Stomach (tissue), 4 donors: ENCODE measurements around the gene IL1A.

Experiments used
- POLR2A ChIP-seq, 4 donors: fragments of 450-650 bp; IDR thresholded peaks; one replicate each; pipeline ENCODE4 v1.6.1; 2016; ENCODE audit warnings: antibody characterized with exemption in 4 of 4, control low read depth in 2 of 4, mild to moderate bottlenecking in 1 of 4, moderate library complexity in 1 of 4
- TF ChIP-seq, protein P1 (sequence below), 7 experiments: fragments of 450-650 bp in 4 of 7; fragments of 200-600 bp in 3 of 7; sonication (generic) in 3 of 7; IDR thresholded peaks; one replicate each; pipeline ENCODE4 v1.5.1; 2016 to 2019; ENCODE audit warnings: antibody characterized with exemption in 7 of 7, control low read depth in 2 of 7, mild to moderate bottlenecking in 1 of 7

DNA sequence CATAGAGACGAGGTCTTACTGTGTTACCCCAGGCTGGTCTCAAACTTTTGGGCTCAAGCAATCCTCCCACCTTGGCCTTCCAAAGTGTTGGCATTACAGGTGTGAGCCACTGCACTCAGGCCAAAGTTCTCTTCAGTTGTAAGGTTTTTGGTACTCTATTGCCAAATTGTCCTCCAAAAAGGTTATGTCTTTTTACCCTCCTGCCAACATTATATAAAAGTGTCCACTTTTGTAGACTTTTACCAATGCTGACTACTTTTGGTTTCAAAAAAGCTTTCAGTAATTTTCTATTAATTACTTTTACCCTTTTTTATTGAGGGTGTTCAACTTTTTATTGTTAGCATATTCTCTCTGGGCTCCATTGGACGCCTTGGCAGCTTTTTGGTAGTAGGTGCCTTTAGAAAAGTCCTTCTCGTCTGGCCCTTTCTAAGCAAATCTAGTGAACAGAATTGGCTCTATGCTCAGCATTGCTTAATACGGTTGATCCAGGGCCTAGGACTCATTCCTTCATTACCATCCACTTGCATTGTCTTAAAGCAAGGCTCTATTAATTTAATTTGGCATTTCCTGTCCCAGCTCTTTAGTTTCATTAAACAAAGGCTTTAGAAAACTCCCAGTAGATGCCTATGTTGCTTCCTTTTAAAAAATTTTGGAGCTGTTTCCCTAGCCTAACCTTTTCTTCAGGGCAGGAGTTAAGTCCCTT lies 16.7 kb upstream of the IL1A start:
- TF ChIP-seq, protein P1, sequence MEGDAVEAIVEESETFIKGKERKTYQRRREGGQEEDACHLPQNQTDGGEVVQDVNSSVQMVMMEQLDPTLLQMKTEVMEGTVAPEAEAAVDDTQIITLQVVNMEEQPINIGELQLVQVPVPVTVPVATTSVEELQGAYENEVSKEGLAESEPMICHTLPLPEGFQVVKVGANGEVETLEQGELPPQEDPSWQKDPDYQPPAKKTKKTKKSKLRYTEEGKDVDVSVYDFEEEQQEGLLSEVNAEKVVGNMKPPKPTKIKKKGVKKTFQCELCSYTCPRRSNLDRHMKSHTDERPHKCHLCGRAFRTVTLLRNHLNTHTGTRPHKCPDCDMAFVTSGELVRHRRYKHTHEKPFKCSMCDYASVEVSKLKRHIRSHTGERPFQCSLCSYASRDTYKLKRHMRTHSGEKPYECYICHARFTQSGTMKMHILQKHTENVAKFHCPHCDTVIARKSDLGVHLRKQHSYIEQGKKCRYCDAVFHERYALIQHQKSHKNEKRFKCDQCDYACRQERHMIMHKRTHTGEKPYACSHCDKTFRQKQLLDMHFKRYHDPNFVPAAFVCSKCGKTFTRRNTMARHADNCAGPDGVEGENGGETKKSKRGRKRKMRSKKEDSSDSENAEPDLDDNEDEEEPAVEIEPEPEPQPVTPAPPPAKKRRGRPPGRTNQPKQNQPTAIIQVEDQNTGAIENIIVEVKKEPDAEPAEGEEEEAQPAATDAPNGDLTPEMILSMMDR (IDR thresholded peaks at IDR 0.05), result no peak
- no peak for TF ChIP-seq POLR2A (IDR thresholded peaks at IDR 0.05)
